ENCODE measurements around the gene TARDBP.
"Not testable (repeated sequence)": the region's sequence is repeated elsewhere in the genome, so short reads cannot be mapped to it uniquely, and the experiment has no call there.

TARDBP gene

DNA sequence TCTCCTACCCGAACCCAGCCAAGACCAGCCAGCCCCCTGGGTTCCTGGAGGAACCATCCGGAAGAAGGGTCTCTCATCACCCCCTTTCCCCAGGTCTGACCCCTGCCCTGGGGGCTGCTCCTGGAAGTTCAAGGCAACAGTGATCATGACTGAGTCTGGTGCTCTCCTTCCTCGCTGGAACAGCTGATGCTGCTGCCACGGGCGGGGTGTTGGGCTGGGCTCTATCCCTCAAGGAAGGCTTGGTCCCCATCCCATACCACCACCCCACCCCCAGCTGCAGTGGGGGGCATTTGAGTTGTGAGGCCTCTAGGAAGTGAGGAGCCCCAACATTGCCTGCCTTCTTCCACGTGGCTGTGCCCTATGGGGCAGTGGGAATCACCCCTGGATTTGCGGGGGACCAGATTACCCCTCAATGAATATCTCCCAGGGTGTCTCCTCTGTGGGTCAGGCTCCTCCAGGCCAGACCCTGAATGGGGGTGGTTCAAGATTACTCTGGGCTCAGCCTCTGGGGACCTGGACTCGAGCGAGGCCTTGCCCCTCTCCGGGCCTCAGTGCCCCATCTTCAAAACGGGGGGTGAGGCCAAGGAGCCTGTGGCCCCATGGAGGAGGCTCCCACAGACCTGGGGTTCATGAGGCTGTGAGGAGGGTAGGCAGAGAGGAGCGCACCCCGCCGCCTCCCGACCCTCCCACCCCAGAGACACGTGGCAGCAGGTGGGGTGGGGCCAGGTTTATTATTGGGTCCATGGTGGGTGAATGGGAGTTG, 31.8 kb downstream of the TARDBP start:
- no peak for DNase-seq

DNA sequence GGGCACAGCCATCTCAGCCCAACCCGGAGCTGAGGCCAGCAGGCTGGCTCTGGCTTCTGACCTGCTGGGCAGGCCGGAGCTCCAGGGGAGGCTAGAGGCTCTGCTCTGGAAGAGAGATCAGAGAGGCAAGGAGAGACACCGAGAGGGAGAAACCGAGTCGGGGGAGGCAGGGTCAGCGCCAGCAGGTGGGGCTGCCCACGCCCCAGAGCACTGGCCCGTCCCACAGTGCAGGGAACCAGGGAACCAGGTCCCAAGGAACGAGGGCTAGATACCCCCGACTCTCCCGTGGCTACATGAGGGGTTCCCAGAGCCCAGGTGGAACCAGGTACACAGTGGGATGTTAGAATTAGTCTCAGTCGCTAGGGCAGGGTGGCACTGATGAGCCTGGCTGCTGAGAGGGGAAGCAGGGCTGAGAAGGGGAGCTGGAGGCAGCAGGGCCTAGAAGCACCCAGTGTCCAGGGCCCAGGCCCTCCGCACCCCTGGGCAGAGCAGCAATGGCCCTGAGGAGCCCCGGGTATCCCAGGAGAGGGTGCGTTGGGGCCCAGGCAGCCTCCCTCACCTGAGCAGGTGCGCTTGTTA, 32.5 kb downstream of the TARDBP start:
- no peak for DNase-seq

DNA sequence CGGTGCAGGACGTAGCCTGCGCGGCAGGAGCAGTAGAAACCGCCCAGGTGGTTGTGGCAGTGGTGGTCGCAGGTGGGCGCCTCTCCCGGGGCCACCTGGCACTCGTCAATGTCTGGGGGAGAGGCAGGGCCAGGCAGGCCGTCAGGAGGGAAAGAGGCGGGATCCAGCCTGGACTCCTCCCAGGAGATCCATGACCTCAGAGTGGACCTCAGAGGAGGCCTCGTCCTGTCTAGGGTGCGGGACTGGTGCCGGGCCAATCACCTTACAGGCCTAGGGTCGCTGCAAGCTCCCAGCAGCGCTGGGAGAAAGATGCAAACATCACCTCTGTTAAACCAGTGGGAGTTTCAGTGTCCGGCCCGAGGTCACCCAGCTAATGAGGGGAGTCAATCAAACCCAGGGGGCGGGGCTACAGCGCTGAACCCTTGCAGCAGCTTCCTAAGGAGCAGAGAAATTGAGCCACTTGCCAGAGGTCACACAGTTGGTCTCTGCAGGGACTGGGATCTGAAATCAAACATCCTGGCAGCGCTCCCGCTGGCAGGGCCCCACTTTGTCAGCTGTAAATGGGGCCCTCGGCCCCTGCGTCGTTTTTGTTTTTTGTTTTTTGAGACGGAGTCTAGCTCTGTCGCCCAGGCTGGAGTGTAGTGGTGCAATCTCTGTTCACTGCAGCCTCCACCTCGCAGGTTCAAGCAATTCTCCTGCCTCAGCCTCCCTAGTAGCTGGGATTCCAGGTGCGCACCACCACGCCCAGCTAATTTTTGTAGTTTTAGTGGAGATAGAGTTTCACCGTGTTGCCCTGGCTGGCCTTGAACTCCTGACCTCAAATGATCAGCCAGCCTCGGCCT, 33.2 kb downstream of the TARDBP start:
- no peak for DNase-seq

DNA sequence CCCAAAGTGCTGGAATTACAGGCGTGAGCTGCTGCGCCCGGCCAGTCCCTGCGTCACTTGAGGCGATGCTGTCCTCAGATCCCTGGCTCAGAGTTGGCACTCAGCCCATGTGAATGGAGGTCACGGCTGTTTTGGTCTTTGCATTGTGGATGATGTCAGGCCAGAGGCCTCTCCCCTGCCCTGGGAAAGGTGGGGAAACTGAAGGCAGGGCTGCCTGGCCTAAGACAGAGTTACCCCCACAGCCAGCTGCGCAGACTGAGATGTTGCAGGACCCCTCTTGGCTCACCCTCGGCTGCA, 33.8 kb downstream of the TARDBP start:
- no peak for DNase-seq

DNA sequence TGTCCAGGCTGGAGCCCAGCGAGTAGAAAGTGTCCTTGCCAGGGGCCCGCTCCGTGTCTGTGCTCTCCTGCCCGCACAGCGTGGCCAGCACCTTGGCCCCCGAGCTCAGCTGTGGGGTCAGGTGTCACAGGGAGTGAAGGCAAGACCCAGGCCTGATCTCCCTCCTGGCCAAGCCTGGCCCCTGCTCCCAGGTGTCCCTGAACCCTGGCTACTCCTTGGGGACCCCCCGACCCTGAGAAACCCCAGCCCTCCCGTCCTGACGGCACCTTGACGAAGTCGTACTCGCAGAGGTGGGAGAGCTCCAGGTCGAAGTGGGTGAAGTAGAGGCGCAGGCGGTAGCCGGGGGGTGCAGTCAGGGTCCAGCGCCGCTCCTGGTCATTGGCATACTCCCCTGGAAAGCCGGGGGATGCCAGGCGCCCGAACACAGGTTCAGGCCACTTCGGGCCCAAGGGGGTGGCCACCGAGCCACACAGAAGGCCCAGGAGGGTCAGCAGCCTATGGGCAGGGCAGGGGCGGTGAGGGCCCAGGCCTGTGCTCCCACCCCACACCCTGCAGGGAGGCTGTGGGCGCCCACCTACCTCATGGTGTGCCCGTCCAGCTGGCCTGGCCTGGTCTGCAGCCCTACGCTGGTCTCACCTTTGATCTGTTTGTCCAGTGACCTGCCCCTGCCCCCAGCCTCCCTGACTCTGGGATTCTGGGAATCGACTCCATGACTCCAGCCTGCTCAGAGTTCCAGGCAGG, 34.3 kb downstream of the TARDBP start, which contains the start of gene MASP2:
TSS of gene MASP2 (minus strand) at position 615 of the 741 bp plus-strand sequence. CDS start at position 583, 32 bp downstream.
- no peak for DNase-seq

DNA sequence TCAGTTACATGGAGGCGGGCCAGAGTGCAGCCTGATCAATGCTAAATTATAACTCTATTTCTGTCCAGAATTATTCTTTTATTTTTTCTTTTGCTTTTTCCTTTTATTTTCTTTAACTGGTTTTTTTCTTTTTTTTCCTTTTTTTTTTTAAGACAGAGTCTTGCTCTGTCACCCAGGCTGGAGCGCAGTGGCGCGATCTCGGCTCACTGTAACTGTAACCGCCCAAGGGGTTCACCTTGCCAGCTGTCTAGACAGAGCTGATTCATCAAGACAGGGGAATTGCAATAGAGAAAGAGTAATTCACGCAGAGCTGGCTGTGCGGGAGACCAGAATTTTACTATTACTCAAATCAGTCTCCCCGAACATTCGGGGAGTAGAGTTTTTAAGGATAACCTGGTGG, 38.7 kb downstream of the TARDBP start:
- not testable (repeated sequence) for DNase-seq

DNA sequence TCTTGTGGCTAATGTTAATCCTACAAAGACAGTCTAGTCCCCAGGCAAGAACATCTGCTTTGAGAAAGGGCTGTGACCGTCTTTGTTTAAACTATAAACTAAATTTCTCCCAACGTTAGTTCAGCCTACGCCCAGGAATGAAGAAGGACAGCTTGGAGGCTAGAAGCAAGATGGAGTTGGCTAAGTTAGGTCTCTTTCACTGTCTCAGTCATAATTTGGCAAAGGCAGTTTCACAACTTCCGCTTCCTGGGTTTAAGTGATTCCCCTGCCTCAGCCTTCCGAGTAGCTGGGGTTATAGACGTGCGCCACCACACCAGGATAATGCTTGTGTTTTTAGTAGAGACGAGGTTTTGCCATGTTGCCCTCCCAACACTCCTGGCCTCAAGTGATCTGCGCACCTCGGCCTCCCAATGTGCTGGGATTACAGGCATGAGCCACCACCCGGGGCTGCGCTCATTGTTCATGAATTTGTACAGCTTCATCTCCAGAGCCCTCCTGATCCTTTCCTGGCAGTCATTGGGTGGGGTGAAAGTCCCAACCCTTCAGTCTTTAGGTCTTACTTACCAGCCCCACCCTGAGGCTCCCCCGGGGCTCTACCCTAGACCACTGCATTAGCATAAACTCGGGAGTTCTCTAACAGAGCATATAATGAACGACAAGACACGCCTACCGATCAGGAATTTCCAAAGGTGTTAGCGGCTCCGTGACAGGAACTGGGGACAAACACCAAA, 39.5 kb downstream of the TARDBP start:
- DNase-seq, result no peak

DNA sequence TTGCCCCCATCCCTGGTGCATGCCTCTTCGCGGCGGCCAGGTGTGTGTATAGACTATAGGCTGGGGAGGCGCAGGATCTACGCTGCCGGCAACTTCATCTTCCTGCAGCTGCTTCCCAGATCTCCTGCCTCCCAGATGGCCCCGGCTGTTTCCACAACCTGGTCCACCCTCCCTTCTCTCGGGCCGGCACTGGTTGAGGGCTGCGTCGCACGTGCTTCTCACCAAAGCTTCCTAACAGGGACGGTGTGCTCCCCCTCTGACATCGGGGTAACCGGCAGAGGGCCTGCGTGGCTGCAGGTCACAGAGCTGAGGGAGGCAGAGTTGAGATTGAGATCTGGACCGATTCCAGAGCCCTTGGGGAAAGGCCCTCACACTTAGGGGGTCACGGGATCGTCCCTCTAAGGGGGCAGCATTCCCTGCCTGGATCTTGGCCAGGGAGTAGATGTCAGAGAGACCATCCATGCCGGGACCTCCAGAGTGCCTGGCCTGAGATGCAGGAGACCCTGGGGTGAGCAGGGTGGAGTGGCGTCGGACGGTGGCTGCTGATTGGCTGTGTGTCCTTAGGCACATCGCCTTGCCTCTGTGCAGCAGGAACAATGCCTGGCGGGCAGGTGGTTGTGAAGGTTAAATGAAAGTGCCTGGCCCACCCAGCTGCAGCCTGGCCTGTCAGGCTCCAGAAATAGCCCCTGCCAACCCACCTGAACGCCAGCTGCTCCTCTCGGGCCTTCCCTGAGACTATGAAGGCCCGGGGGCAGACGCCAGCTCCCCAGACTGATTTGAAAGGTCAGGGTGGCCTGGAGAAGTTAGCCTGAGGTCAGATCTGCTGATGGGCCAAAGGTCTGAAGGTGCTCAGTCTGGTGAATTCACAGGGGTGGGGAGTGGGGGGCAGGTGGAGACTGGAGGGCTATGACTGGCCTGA, 40.6 kb downstream of the TARDBP start:
- DNase-seq, result no peak

DNA sequence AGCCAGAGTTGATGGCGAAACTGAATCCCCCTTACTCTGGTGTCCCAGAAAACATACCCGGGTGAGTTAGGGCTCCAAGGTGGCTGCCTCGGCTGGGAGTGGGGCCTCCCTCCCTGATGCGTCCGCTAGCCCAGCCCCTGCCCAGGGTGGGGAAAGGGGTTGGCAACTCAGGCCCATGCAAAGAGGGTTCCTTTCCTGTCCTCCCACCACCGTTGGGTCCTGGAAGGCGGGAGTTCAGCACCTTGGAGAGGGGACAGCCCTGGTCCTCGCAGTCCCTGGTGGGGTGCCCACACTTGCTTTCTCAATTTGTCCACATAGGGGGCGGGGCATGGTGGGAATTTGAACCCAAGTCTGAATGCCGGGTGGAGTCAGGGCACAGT, 41.3 kb downstream of the TARDBP start:
- no peak for DNase-seq

DNA sequence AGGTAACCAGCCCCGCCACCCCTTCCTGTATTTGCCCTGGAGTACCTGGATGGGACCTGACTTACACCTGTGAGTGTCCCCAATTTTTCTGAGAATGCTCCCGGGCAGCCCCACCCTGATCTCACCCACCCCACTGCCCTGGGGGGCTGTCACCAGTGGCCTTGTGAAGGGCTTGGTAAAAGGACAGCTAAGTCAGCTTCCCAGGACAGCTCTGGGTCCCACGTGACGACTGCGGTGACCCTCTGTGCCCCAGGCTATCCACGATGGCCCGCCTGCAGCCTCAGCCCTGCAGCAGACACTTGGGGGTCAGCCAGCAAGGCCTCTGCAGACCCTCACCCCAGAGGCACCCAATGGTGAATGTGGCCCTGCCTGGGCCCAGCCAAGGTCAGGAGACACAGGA, 41.7 kb downstream of the TARDBP start:
- no peak for DNase-seq

DNA sequence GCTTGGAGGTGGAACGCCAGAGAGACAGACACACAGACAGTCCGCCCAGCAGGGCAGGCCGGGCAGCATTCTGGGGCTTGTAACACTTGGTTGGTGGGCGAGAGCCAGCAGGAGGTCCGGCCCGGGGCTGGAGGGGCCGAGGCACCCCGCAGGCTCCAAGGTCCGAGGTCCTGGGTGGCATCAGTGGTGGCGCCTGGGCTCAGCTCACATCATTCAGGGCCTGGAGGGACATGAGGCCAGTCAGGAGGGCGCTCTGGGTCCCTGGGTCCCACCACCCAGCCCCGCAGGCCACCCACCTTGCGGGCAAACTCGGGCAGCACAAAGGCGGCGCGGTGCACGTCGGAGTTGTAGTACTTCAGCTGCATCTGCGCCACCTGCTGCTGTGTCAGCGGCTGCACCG, 42.2 kb downstream of the TARDBP start:
- DNase-seq, result no peak

DNA sequence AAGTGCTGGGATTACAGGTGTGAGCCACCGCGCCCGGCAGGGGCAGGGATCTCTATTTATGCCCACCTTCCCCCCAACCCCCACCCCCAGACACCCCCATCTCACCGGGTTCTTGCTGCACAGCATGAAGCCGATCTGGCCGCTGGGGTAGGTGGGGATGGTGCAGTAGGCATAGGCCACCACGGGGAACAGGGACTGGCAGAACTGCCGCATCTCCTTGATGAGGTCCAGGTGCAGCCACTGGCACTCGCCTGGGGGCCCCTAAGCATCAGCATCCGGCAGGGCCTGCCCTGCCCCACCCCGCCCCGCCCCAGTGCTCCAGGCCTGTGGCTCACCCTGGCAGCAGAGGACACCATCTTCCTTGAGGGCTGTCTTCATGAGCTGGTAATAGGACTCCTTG, 43.2 kb downstream of the TARDBP start:
- no peak for DNase-seq

DNA sequence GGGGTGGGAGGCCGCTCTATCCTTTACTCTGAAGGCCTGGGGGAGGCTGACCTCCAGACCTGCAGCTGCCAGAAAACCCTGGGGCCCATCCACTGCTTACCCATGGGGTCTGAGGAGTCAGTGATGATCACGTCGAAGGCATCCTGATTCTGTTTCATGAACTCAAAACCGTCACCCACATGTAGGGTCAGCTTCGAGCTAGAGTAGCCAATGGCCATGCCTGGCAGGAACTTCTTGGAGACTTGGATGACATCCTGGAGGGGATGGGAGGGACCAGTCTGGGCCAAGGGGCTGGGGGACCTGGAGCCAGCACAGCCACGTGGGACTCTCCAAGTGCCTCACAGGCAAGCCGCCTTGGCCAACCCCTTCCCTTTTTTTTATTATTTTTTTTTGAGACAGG, 44.0 kb downstream of the TARDBP start:
- DNase-seq, result no peak

DNA sequence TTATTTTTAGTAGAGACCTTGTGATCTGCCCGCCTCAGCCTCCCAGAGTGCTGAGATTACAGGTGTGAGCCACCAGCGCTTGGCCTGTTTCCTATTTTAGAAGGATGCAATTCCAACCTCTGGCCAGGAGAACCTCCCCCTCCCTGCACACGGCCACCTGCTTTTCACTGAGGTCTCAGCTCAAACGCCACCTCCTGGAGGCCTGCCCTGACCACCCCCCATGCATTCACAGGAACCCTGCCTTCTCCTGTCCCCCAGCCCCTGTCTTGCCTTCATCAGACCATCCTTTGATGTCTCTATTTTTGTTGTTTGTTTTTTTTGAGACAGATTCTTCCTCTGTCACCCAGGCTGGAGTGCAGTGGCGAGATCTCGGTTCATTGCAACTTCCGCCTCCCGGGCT, 45.0 kb downstream of the TARDBP start:
- DNase-seq, result no peak

DNA sequence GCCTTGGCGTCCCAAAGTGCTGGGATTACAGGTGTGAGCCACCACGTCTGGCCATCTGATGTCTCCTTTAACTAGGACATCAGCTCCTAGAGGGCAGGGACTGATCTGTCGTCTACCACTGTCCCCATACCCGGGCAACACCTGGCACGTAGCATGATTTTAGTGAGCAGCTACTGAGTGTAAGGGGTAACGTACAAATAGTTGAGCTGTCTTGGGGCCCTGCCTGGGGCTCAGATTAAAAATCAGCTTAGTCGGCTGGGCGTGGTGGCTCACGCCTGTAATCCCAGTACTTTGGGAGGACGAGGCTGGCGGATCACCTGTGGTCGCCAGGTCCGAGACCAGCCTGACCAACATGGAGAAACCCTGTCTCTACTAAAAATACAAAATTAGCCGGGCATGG, 45.6 kb downstream of the TARDBP start:
- no peak for DNase-seq

DNA sequence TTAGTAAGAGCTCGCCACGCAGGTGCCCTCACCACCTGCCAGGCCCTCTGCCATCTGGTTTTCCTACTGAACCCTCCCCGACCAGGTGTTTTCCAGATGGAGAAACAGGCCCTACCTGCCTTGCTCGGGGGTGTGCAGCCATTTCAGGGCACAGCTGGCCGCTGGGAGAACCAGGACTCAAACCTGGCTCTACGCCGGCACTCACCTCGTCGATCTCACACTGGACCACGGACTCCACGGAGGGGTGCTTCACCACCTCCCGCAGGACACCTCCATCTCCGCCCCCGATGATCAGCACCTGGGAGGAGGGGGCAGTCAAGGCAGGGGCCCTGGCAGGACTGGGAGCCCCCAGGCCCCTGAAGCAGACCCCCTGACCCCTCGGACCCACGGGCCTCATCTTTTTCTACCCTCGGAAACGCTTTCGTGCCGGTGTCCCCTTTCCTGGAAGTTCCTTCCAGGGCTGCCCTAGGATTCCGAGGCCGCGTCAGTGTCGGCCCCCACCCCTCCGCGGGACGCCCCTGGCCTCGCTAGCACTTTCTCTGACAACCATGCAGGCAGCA, 46.2 kb downstream of the TARDBP start:
- no peak for DNase-seq

DNA sequence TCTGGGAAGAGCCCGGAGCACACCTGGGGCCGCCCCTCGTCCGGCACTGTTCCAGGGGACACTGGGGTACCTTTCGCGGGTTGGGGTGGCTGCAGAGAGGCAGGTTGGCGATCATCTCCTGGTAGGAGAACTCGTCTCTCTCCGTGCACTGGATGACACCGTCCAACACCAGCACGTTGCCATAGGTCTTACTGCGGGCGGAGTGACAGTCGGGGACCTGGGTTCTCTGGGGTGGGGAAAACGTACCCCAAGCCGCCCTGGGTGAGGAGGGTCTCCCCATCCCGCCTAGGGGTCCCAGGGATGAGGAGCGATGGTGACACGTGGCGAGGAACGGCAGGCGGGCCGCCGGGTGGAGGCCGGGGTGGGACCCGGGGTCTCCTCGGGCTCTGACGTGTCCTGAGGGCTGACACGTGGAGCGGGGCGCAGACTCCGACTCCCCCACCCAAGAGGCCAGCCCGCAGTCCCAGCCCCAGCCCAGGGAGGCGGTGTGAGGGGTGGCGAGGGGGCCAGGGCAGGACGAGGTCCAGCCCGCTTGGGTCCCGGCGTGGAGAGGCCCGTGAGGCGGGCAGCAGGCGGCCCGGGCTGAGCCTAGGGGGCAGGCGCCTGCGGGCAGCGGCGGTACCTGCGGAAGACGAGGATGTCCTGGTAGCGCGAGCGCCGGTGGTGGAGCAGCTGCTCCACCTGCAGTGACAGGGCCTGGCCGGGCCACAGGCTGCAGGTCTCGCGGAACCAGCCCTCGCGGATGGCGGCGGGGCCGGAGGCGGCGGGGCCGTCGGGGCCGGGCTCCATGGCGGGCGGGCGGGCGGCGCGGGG, 46.9 kb downstream of the TARDBP start:
- no peak for DNase-seq

DNA sequence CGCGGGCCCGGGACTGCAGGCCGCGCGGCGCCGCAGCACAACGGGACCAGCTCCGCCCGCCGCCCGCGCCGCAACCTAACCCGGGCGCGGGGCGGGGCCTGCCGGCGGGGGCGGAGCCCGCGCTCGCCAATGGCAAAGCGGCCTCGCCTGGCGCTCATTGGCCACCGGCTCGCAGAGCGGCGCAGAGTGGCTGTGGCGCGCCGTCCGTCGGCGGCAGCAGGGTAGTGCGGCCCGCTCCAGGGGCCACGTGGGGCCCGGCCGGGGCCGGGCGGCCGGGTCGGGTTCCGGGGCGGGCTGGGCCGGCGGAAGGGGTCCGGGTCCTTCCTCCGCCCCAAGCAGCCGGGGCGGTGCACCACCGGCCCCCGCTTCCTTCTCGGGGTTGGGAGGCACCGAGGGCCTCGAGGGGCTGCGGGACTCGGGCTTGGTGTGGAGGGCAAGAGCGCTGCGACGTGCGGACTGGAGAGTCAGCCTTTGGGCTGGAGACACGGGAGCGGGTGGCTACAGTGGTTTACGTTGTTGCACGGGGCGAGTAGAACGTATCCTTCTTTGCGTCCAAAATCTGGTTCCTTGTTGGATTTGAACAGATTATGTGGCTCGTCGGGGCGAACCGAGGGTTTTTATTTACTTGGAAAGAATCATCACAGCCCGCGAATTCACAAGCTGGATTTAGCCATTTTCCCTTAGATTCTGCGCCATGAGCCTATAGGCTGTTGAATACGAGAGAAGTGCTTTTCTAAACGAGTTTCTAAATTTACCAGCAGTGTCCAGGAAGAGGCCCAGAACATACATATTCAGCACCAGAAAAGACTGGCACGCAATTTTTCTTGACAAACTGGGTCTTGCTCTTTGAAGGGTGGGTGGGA, 47.7 kb downstream of the TARDBP start, which contains the start of gene SRM:
TSS of gene SRM (minus strand) at position 51 of the 863 bp plus-strand sequence. CDS start 75 bp downstream, outside the sequence.
- DNase-seq, result peak; percentile 71

Measured in NCI-H1694 treated with DMSO at 0.1 percent for 48 hours (cell line).